Measurements from ENCODE around the gene C6. TPM values are rescaled to one million over a fixed set of nuclear protein-coding genes. Genes with fewer than 3 reads are reported as not detected.

The C6 gene
- total and polyA plus RNA-seq, 2 of the 8 experiments (the other 6 are each of a cell fraction or from before 2014, with no cell fraction given) = not detected

- no peak for DNase-seq (ENCODE audit: low read depth in 1 of 2, low spot score in 2 of 2)
- Histone ChIP-seq H3K27ac (ENCODE audit: low read depth, low read length) (no peak overlapping the region), H3K79me1 (ENCODE audit: low read depth, low read length) (no peaks in the 10 kb centered on the region), H3K56ac (replicated peaks; ENCODE audit: insufficient read length, low read depth, low read length) (no peak overlapping the region), H3K4me1 (replicated peaks in 1 of 4; ENCODE audit: control insufficient read depth in 3 of 4, insufficient read depth in 4 of 4, low read length in 3 of 4) (no peaks in the 10 kb centered on the region), H3K4me3 (ENCODE audit: extremely low read depth in 1 of 4, insufficient read depth in 2 of 4, low read depth in 3 of 4, low read length in 4 of 4) (no peak overlapping the region), H3K79me2 (ENCODE audit: control insufficient read depth in 1 of 2, insufficient read depth in 2 of 2, low read length in 2 of 2) (no peaks in the 10 kb centered on the region), H4K91ac (replicated peaks; ENCODE audit: insufficient read length, low read length) (no peak overlapping the region), H3K36me3 (ENCODE audit: control insufficient read depth in 2 of 4, insufficient read depth in 4 of 4, low read length in 3 of 4) (0 out of 8 replicates have a peak, but pooled peaks cover 0 to 2% (median 0%) of the 10 kb centered on the region in 4 experiments), H2AK5ac (ENCODE audit: low read depth, low read length) (no peak overlapping the region), H3K14ac (ENCODE audit: insufficient read length) (no peak overlapping the region), H3K9me3 (ENCODE audit: insufficient read depth in 2 of 2, low read depth in 1 of 2, low read length in 1 of 2) (no peaks in the 10 kb centered on the region), H2AFZ (ENCODE audit: low read length) (no peak overlapping the region), H3K9ac (replicated peaks in 1 of 4; ENCODE audit: extremely low read depth in 1 of 4, low read depth in 3 of 4, low read length in 3 of 4) (no peak overlapping the region), H2BK20ac (ENCODE audit: low read length) (no peak overlapping the region), H3K4ac (replicated peaks; ENCODE audit: insufficient read length, low read depth, low read length) (no peak overlapping the region), H3K18ac (ENCODE audit: extremely low read depth, low read length) (no peak overlapping the region), H2BK120ac (replicated peaks; ENCODE audit: low read depth, low read length) (no peak overlapping the region), H4K20me1 (replicated peaks in 1 of 2; ENCODE audit: control insufficient read depth in 1 of 2, insufficient read depth in 2 of 2, low read length in 2 of 2) (no peaks in the 10 kb centered on the region), H3K23ac (ENCODE audit: insufficient read length) (no peak overlapping the region), H3K4me2 (ENCODE audit: insufficient read depth in 1 of 2, low read depth in 2 of 2, low read length in 2 of 2) (no peak overlapping the region), H3K27me3 (replicated peaks in 1 of 4; ENCODE audit: control insufficient read depth in 3 of 4, extremely low read depth in 1 of 4, insufficient read depth in 3 of 4, low read length in 3 of 4) (no peaks in the 10 kb centered on the region), H2BK15ac (ENCODE audit: low read length) (no peak overlapping the region), H3K23me2 (ENCODE audit: low read depth, low read length) (no peaks in the 10 kb centered on the region), H4K8ac (ENCODE audit: extremely low read depth, insufficient read depth, low read length) (no peak overlapping the region), H2BK5ac (ENCODE audit: low read depth, low read length) (no peak overlapping the region), H2BK12ac (ENCODE audit: low read depth, low read length) (no peak overlapping the region), H4K5ac (ENCODE audit: insufficient read length, low read depth, low read length) (no peak overlapping the region)
- POLR2A ChIA-PET (ENCODE audit: partially characterized antibody) = no interaction called here
- CTCF ChIA-PET (ENCODE audit: partially characterized antibody) = no interaction called here
- TF ChIP-seq SP1 (IDR thresholded peaks at IDR 0.05; ENCODE audit: low read depth, low read length) = no peak
- TF ChIP-seq SUZ12 (IDR thresholded peaks at IDR 0.05; ENCODE audit: low read length) = no peak
- no peak for FAIRE-seq
Measured at GRCh38 chr5:41109186-41109585, 104.1 kb downstream of the C6 start.

Data from H1 (cell line).